NCI-H748 (cell line): ENCODE measurements around the gene MYRIP.
"Not testable (repeated sequence)": the region's sequence is repeated elsewhere in the genome, so short reads cannot be mapped to it uniquely, and the experiment has no call there.

Source experiments
- DNase-seq: peaks from one replicate; lab custom pipeline; 2025; ENCODE audit not compliant: unreplicated experiment; lab: John Stamatoyannopoulos, UW

Gene MYRIP

DNA sequence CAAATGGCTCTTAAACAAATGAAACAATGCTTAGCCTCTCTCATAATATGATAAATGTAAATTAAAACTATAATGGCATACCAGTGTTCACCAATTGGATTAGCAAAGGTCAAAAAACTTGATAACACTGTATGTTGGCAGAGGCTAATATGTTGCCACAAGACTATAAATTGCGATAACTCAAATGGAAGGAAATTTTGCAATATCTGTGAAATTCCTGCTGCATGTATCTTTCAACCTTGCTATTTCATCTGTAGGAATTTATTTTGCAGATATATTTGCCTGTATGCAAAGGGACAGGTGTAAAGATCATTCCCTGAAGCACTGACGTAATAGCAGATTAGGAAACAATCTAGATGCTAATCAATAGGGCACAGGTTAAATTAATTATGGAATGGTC lies 308.7 kb downstream of the MYRIP start:
- DNase-seq = no peak

DNA sequence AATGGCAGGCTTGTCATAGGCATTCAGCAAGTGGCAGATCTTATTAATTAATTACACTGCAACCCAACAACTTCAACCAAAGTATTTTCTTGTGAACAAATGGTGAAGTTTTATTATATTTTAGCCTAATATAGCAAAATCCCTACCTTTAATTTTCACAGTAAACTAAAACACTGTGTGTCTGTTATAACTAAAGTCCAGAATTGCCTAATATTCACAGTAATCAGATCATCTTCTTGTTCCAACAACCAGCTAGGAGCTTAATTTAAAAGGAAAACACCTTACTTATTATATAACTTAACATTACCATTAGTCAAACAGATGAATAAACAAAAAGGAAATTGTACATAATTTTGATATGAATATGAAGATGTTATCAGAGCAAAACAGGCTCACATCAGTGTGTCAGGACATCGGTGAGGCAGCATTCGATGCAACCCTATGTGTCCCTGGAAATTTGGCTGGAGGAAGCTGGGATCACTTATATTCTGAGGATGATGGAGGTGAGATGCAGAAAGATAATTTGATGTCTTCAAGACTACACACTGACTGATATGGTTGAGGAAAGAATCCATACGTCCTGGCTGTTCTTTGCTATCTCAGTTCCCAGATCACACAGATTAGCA lies 310.8 kb downstream of the MYRIP start:
- no peak for DNase-seq

DNA sequence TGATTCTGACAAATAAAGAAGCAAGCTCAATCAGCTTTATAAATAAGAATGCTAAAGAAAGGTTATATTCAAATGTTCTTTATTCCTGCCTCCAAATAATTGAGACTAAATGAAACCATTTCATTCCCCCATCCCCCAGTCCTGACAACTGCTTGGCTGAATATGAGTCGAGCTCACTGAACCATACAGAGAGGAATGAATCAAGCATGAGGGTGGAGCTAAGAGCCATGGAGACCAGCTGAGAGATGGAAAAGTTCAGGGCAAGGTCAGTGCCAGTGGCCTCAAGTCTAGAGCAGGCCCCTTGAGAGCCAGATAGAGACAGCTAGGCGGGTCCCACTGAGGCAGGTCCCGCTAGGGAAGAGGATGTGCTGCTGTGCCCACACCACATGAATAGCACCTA lies 311.4 kb downstream of the MYRIP start:
- DNase-seq = no peak

DNA sequence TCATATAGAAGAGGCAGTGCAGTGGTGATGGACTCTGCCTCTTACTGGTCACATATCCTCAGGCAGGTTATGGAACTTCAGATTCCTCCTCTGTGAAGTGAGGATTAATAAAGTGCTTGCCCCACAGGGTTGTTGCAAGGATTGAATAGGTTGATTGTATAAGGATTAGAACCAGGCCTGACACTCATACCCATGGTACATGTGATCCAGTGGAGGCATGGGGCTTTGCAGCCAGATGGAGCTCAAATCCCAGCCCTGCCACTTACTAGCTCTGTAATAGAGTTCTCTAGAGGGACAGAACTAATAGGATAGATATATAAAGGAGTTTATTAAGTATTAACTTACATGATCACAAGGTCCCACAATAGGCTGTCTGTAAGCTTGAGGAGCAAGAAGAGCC lies 315.5 kb downstream of the MYRIP start:
- DNase-seq = no peak

DNA sequence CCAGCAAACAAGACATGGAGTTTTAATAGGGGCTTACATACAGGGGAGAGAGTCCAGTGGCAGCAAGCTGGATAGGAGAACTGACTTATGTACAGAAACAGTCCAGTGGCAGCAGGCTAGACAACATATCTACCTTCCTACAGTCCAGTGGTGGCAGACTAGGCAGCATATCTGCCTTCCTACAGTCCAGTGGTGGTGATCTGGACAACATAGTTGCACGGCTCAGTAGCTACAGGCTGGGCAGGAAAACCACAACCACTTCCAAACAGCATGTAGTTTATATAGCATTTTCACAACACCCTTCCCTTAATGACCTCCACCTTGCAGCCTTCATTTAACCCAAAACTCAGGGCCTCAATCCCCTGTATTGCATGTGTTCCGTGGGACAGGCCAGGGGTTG lies 318.8 kb downstream of the MYRIP start:
- no peak for DNase-seq

DNA sequence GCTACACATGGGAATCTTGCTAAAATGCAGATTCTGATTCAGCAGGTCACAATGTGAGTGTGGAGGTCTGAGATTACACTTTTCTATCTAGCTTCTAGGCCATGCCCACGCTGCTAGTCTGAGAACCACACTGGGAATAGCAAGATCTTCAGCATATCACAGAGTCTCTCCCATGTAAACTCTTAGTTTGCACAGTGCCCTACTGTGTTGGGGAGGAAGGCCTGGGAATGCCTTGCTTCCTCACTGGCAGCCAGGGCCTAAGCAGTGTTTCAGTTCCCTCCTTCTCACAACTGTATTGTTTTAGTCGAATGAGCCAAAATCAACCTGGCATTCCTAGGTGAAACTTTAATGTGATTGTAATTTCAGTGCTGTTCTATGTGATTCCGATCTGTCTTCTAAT lies 320.1 kb downstream of the MYRIP start:
- no peak for DNase-seq

DNA sequence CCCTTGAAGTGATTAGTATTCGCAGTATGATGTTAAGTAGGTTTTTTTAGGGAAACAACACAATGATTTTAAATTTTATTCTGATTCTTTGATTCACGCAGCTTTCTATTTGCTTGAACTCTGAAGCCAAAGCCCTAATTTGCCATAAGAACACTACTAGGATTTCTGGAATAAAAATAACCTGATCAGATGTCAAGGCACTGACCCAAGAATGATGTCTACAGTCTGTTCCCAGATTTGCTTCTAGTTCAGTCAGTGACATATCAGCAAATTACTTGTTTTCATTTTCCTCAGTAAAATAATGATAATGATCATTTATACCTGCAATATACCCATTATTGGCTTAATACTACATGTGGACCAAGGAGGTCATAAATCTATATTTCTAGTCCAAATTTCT lies 320.6 kb downstream of the MYRIP start:
- no peak for DNase-seq

DNA sequence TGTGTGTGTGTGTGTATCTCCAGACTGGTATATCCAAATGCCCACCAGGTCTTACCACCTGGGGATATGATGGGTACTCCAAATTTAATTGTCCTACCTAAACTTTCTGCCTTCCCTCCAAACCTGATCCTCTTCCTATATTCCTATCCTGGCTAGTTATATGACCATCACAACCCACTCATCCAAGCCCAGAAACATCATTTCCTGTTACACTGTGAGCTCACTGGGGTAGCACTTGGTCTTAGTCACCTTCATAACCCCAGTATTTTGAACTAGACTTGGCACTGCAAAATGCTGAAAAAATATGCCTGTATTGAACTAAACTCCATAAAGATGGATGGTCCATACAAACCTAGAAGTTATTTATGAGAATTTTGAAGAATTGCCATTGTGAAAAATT lies 321.3 kb downstream of the MYRIP start:
- no peak for DNase-seq

DNA sequence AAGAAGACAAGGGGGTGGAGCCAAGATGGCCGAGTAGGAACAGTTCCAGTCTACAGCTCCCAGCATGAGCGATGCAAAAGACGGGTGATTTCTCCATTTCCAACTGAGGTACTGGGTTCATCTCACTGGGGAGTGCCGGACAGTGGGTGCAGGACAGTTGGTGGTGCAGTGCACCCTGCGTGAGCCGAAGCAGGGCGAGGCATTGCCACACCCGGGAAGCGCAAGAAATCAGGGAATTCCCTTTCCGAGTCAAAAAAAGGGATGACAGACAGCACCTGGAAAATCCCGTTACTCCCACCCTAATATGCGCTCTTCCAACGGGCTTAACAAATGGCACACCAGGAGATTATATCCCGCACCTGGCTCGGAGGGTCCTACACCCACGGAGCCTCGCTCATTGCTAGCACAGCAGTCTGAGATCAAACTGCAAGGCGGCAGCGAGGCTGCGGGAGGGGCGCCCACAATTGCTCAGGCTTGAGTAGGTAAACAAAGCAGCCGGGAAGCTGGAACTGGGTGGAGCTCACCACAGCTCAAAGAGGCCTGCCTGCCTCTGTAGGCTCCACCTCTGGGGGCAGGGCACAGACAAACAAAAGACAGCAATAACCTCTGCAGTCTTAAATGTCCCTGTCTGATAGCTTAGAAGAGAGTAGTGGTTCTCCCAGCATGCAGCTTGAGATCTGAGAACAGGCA lies 324.6 kb downstream of the MYRIP start:
- not testable (repeated sequence) for DNase-seq

DNA sequence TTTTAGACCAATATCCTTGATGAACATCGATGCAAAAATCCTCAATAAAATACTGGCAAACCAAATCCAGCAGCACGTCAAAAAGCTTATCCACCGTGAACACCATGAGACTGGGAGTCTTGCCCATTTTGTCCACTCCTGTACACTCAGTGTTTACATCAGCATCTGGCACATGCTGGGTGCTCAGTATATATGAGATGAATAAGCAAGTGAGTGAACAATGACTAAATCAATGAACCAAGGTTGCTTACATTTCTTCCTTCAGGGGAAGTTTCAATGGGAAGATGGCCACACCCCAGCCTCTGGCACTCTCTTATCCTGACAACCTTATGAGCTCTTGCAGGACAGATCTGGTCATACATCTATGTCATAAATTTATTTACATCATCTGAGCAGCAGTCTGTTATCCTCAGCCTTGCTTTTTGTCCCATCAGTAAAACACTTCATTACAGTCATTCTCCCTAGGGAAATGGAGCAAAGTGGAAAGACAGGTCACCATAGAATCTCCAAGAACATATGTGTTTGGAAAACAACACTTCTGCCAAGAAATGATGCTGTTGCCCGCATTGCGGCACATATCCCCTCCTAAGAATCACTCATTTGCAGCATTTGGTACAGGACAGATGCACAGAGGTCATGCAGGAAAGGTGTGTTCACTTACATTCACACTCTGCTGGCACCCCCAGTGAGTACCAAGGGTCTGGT lies 328.3 kb downstream of the MYRIP start:
- no peak for DNase-seq

DNA sequence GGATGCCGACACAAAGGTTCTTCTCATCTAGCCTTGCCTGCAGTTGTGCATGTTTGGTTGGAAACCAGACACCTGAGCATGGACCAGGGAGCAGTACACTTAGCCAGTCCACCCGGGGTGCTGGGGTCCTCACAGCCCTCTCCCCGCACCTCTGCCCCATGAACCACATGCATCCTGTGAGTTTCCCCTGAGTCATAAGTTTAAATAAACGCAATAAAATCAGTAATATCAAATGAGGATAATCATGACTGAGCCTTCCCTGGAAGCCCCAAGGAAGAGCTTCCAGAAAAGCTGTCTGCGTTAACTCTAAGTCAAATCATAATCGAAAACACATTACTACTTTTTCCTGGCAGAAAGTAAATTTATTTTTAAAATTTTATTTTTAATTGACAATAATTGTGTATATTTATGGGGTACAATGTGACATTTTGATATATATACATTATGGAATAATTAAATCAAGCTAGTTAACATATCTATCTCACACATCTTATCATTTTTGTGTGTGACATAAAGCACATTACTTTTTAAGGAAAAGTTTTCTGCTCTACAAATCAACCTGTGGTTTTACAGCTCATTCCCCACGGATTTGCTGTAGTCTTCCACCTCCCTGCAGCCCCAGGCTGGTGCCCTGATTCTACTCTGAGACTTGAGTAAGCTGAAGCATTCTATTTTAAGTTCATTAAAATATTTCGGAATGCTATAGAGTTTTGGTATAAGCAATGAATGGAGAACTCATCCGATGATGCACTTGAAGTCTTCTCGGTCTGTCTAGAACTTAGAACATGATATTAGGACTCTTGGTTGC lies 334.1 kb downstream of the MYRIP start:
- no peak for DNase-seq

DNA sequence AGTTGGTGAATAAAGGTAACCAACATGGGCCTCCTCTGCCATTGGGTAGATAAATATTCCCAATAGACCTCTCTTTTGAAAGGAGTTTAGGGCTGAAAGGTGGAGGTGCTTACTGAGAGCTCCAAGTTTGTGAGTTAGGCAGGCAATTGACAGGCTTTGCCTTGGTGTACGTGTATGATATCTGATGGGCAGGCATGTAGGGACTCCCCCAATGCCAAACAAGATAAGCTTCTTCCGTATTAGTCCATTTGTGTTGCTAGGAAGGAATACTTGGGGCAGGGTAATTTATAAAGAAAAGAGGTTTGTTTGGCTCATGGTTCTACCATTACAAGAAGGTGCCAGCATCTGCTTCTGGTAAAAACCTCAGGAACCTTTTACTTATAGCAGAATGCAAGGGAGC lies 339.4 kb downstream of the MYRIP start:
- DNase-seq = no peak

DNA sequence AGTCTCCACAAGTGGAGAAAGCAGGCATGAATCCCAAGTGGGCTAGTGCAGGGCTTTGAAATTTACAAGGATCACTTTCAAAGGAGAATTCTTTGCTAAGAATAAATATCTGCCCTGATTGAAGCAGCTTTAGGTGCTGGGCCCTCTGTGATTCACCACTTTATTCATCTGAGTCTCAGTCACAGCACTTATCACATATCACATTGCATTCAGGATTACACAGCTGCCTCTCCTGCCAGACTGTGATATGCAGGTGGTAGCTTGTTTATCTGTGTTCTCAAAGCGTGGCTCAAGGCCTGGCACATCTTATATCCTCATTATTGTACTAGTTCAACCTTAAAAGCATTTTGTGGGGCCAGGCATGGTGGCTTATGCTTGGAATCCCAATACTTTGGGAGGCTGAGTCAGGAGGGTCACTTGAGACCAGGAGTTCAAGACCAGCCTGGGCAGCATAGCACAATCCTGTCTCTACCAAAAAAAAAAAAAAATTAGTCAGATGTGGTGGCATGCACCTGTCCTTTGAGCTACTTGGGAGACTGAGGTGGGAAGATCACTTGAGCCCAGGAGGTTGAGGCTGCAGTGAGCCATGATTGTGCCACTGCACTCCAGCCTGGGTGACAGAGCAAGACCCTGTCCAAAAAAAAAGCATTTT lies 343.2 kb downstream of the MYRIP start:
- DNase-seq = peak; percentile 4

DNA sequence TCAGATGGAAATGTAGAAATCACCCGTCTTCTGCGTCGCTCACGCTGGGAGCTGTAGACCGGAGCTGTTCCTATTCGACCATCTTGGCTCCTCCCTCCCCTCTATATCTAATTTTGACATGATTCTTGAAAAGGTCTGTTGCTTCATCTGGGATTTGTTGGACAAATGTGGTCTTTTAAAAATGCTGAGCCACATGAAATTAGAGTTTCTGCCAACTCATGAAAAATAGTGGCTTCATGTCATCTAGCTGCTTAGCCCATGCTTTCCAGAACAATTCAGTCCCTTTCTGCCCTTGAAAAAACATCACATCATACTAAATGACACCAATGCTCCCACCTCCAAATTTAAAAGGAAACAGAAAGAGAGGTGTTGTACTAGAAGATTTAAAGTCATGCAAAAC lies 351.5 kb downstream of the MYRIP start:
- no peak for DNase-seq

DNA sequence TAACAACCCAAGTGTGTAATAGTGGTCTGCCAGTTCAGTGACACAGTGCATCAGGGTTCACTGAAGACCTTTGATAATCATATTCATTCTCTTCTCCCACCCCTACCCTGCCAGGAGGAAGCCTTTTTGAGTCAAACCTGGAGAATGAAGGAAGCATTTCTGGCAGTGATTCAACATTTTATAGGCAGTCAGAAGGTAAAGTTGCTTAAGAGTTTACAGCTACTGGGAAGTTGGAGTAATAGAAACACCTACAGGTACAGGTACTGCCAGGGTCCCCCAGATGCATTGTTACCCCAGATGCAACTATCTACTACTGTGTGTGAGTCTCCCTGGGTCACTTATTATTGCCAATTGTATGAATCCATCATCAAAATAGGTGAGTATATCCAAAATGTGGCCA lies 353.2 kb downstream of the MYRIP start:
- DNase-seq = no peak

DNA sequence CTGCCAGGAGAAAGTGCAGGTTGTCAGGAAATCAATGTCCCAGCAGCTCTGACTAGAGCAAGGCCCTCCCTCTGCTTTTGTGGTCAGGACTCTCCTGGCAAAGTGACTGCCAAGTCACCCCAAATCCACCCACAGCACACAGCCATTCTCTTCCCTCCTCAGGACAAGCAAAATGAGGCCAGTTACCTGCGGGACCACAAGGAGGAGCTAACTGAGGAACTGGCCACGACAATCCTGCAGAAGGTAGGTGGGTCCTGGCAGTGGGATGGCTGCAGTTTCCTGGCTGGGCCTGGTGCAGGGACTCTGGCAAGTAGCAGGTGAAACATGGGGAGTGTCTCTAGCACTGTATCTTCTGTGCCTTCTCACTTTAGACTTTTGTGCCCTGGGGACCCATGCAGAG lies 357.6 kb downstream of the MYRIP start:
- no peak for DNase-seq

DNA sequence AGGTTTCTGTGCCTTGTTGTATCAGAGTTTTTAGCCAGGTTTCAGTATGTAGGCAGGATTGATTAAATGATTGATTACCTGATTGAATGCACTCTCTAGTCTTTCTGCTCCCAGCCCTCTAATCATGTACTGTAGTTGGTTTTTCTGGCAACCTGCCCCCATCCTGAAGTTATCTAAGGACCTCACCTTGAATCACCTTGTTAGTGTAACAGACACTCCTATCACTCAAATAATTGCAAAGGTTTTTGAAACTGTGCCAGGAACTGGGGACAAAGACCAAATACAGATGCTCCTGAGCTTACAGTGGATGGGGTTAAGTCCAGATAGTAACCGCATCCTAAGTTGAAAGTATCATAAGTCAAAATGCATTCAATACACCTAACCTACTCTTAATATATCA lies 358.5 kb downstream of the MYRIP start:
- peak; percentile 47 for DNase-seq

DNA sequence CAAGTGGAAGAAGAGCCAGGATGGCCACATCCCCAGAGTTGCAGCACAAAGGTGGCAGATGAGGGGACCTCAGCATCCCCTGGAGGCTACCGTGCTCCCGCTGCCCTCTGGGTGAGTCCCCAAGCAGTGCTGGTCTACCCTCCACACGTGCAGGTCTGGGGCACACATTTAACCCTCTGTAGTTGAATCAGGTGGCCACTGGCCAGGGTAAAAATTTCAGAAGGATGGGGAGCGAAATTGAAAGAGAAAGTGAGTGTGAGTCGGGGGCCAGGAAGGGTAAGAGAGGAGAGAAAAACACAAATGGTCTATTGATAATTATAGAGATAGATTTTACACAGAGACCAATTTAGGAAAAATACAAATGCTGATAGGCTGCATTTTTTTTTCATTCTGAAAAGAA lies 360.6 kb downstream of the MYRIP start:
- DNase-seq = no peak

DNA sequence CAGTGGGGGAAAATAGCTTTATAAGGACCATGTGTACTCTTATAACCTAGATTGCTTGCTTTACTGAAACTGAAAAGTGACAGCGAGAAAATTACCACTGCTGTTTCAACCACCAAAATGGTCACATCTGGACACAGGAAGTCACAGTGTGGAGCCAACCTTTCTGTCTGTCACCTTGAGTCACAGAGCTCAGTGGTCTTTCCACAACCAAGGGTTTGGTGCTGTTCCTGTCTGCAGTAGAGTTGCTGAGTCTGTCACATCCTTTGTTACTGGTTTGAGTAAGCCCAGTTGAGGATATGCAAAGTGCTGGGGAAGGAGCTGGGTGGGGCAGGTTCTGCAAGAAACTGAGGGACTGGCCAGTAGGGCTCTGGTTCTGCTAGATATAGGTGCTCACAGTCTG lies 361.0 kb downstream of the MYRIP start:
- no peak for DNase-seq

DNA sequence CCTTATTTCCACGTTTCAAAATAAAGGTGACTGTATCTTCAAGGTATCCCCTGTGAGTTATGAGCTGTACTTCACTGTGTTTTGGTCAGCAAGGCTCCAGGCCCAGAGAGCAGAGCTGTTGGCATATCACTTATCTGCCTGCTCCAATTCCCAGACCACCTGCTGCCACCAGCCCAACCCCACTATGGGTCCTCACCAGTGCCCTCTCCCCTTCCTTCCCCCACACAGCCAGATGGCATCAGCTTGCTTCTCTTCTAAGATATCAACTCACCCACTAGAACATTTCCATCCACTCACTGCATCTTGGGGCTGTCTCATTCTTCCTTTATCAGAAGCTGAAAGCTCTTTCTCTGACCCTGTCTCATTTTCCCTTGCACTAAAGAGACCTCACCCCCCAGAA lies 363.2 kb downstream of the MYRIP start:
- DNase-seq = no peak

DNA sequence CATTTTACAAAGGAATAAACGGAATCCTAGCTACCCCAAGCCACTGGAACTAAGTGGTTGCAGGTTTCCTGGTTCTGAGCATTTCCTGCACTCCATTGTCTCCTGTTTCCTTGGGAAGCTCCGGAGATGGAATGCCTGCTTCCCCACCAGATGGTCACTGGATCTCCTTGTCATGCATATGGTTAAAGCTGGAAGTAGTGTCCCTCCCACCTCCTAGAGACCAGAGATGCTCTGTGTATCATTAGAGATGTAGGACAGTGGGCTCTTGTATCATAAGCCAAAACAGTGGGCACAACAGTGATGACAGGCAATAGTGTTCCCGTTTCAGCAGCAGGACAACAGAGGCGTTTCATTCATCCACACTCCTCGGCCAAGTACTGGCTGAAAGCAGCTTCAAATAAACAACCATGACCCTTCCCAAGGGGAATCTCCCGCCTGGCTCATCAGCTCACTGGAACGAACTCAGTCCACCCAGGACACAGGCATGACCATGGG lies 363.9 kb downstream of the MYRIP start:
- no peak for DNase-seq
